ENCODE measurements around the gene NIPAL1.

DNA sequence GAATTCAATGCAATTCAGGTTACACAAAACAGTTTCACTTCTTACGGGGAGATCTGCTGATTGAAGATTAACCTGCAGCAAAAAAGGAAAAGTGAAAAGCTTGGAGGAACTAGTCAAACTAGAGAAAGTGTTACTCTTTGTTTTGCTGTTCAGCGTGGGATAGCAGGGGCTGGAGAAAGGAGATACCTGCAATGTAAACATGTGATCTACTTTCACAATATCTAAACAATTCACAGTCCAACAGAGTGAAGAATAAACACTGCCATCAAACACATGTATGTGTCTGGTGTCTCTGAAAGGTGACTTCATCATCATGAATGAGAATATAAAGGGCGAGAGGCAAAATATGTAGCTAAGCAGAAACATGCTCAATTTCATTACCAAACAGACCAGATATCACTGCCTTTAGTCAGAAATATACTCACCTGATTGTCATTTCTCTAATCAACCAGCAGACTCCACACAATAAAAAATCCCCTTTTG is 26.4 kb downstream of the NIPAL1 start:
- TF ChIP-seq POLR2AphosphoS5 (IDR thresholded peaks at IDR 0.05; ENCODE audit: low read depth), result no peak
- TF ChIP-seq, protein P1, sequence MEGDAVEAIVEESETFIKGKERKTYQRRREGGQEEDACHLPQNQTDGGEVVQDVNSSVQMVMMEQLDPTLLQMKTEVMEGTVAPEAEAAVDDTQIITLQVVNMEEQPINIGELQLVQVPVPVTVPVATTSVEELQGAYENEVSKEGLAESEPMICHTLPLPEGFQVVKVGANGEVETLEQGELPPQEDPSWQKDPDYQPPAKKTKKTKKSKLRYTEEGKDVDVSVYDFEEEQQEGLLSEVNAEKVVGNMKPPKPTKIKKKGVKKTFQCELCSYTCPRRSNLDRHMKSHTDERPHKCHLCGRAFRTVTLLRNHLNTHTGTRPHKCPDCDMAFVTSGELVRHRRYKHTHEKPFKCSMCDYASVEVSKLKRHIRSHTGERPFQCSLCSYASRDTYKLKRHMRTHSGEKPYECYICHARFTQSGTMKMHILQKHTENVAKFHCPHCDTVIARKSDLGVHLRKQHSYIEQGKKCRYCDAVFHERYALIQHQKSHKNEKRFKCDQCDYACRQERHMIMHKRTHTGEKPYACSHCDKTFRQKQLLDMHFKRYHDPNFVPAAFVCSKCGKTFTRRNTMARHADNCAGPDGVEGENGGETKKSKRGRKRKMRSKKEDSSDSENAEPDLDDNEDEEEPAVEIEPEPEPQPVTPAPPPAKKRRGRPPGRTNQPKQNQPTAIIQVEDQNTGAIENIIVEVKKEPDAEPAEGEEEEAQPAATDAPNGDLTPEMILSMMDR (IDR thresholded peaks at IDR 0.05; ENCODE audit: insufficient read depth, low read length), result no peak
- no peak for TF ChIP-seq SPI1 (IDR thresholded peaks at IDR 0.05; ENCODE audit: borderline replicate concordance, low read depth)
- TF ChIP-seq, protein P2, sequence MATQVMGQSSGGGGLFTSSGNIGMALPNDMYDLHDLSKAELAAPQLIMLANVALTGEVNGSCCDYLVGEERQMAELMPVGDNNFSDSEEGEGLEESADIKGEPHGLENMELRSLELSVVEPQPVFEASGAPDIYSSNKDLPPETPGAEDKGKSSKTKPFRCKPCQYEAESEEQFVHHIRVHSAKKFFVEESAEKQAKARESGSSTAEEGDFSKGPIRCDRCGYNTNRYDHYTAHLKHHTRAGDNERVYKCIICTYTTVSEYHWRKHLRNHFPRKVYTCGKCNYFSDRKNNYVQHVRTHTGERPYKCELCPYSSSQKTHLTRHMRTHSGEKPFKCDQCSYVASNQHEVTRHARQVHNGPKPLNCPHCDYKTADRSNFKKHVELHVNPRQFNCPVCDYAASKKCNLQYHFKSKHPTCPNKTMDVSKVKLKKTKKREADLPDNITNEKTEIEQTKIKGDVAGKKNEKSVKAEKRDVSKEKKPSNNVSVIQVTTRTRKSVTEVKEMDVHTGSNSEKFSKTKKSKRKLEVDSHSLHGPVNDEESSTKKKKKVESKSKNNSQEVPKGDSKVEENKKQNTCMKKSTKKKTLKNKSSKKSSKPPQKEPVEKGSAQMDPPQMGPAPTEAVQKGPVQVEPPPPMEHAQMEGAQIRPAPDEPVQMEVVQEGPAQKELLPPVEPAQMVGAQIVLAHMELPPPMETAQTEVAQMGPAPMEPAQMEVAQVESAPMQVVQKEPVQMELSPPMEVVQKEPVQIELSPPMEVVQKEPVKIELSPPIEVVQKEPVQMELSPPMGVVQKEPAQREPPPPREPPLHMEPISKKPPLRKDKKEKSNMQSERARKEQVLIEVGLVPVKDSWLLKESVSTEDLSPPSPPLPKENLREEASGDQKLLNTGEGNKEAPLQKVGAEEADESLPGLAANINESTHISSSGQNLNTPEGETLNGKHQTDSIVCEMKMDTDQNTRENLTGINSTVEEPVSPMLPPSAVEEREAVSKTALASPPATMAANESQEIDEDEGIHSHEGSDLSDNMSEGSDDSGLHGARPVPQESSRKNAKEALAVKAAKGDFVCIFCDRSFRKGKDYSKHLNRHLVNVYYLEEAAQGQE (IDR thresholded peaks at IDR 0.05; ENCODE audit: insufficient replicate concordance, low read depth), result no peak
- TF ChIP-seq GABPA (IDR thresholded peaks at IDR 0.05; ENCODE audit: low read depth), result no peak
